Keratinocyte (primary cell): ENCODE results near the gene FNDC1. TPM values are rescaled to one million over a fixed set of nuclear protein-coding genes. Genes with fewer than 3 reads are reported as not detected.

Experiments used
- DNase-seq: peaks from one replicate; pipeline ENCODE4 v3.0.0-alpha.2; 2011; ENCODE audit warnings: low read depth, missing footprints, low spot score
- FAIRE-seq: peaks from 2 replicates; lab custom pipeline; 2011; peaks lifted over from hg19 to GRCh38; lab: Jason Lieb, UNC
- H2AFZ ChIP-seq: 2 replicates; pipeline ENCODE4 v1.6.0; 2012; ENCODE audit warnings: low read length, control low read depth, inconsistent platforms; ENCODE audit not compliant: control insufficient read depth
- H3K27ac ChIP-seq: 2 replicates; pipeline ENCODE4 v1.5.1; 2011; ENCODE audit warnings: low read length; ENCODE audit not compliant: control insufficient read depth, insufficient read depth
- H3K27me3 ChIP-seq: 3 replicates; pipeline ENCODE4 v1.6.0; 2011; ENCODE audit warnings: low read length; ENCODE audit not compliant: control insufficient read depth, insufficient read depth; ENCODE audit errors: extremely low read depth
- H3K36me3 ChIP-seq, 2 experiments: 2 replicates in 1 of 2; 3 replicates in 1 of 2; pipeline ENCODE4 v1.5.1; 2011; ENCODE audit warnings: low read length in 2 of 2, mild to moderate bottlenecking in 1 of 2; ENCODE audit not compliant: control insufficient read depth in 2 of 2, insufficient read depth in 2 of 2; ENCODE audit errors: extremely low read depth in 1 of 2
- H3K4me1 ChIP-seq: 3 replicates; pipeline ENCODE4 v1.5.1; 2011; ENCODE audit warnings: low read length; ENCODE audit not compliant: control insufficient read depth, insufficient read depth; ENCODE audit errors: extremely low read depth
- H3K4me2 ChIP-seq: 3 replicates; pipeline ENCODE4 v1.6.0; 2011; ENCODE audit warnings: low read depth, low read length; ENCODE audit not compliant: control insufficient read depth, insufficient read depth; ENCODE audit errors: extremely low read depth
- H3K4me3 ChIP-seq, 3 experiments: fragments of 200-600 bp in 1 of 3; sonication (generic) in 1 of 3; 2 replicates in 2 of 3; 3 replicates in 1 of 3; pipeline ENCODE4 v1.5.1; 2011 to 2016; ENCODE audit warnings: low read length in 3 of 3, mild to moderate bottlenecking in 3 of 3, control low read depth in 2 of 3, inconsistent platforms in 1 of 3, low read depth in 1 of 3, mixed read lengths in 1 of 3, mixed run types in 1 of 3, moderate library complexity in 1 of 3; ENCODE audit not compliant: control insufficient read depth in 2 of 3, insufficient read depth in 2 of 3; ENCODE audit errors: extremely low read depth in 1 of 3
- H3K79me2 ChIP-seq: 2 replicates; pipeline ENCODE4 v1.6.0; 2012; ENCODE audit warnings: low read length; ENCODE audit not compliant: control insufficient read depth, insufficient read depth
- H3K9ac ChIP-seq: 3 replicates; pipeline ENCODE4 v1.6.0; 2011; ENCODE audit warnings: low read length; ENCODE audit not compliant: control insufficient read depth, insufficient read depth; ENCODE audit errors: extremely low read depth
- H3K9me1 ChIP-seq: 3 replicates; pipeline ENCODE4 v1.6.0; 2011; ENCODE audit warnings: low read length; ENCODE audit not compliant: control insufficient read depth, insufficient read depth; ENCODE audit errors: extremely low read depth
- H3K9me3 ChIP-seq: 2 replicates; pipeline ENCODE4 v1.5.1; 2012; ENCODE audit warnings: low read depth, low read length; ENCODE audit not compliant: control insufficient read depth
- H4K20me1 ChIP-seq: 3 replicates; pipeline ENCODE4 v1.6.0; 2011; ENCODE audit warnings: low read length; ENCODE audit not compliant: control insufficient read depth, insufficient read depth; ENCODE audit errors: extremely low read depth
- EZH2 ChIP-seq: IDR thresholded peaks from one replicate; pipeline ENCODE4 v1.6.1; 2012; ENCODE audit warnings: inconsistent platforms, mild to moderate bottlenecking, low read length, moderate library complexity
- dilution Hi-C: fragments of 300-500 bp; cut with MboI; formaldehyde crosslinking; loops from one replicate; pipeline ENCODE4 v1.7.0; 2020; ENCODE audit warnings: low sequenced_read_pairs; ENCODE audit not compliant: extremely low pct_ligation_motif_present
- polyA plus RNA-seq, 5 experiments: library from polyadenylated mRNA; depleted of rRNA in 3 of 5; stranded (reverse) in 3 of 5; stranded (forward) in 1 of 5; unstranded in 1 of 5; fragments of >200 nt; gene quantifications; 1 replicate in 1 of 5; 2 replicates in 3 of 5; 3 replicates in 1 of 5; pipeline versions ENCODE4 v1.2.1 to v1.2.3, GENCODE V29; 2011 to 2012; ENCODE audit warnings: missing spikeins in 2 of 5, low read depth in 1 of 5, low replicate concordance in 1 of 5
- TF ChIP-seq, protein P1 (sequence below), 3 experiments: IDR thresholded peaks in 1 of 3; conservative IDR thresholded peaks in 1 of 3; optimal IDR thresholded peaks in 1 of 3; 2 replicates in 2 of 3; 3 replicates in 1 of 3; pipeline versions ENCODE3 to v1.5.1; 2011; ENCODE audit warnings: low read length in 3 of 3, mild to moderate bottlenecking in 3 of 3, moderate library complexity in 2 of 3, control low read depth in 1 of 3, inconsistent platforms in 1 of 3; ENCODE audit not compliant: insufficient read depth in 2 of 3; ENCODE audit errors: extremely low read depth in 1 of 3

FNDC1 gene
- polyA plus RNA-seq, 1 donor (not counting 4 experiments of a cell fraction or from before 2014, with no cell fraction given): not detected

DNA sequence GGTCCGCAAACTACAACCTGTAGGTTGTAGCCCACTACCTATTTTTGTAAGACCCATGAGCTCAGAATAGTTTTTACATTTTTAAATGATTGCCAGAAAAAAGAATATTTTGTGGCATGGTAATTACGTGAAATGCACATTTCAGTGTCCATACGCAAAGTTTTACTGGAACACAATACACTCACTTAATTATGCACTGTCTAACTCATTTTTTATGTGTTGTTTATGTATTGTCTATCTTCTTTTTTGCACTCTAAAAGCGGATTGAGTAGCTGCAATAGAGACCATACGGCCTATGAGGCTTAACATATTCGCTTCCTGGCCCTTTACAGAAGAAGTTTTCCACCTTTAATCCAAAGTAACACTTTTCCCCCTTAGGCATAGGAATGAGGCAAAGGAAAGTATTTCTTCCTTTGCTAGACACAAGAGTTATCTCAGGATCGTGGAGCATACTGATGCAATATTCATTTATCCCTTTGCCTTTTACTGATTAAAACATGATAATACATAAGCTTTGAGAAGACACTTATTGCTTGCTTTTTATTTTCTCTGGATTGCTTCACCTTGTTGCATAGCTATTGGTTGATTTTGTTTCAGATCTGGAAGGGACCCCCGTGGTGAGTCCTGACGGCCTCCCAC is 69.8 kb downstream of the FNDC1 start:
- FAIRE-seq (no peak), DNase-seq (no peak)
- Histone ChIP-seq H3K9ac (no peak overlapping the region), H3K27ac (no peak overlapping the region), H3K27me3 (peaks cover 8% of the 10 kb centered on the region), H3K9me1 (no peaks in the 10 kb centered on the region), H3K4me3 (no peak overlapping the region), H3K4me1 (no peaks in the 10 kb centered on the region), H3K36me3 (no peaks in the 10 kb centered on the region), H3K79me2 (no peaks in the 10 kb centered on the region), H3K4me2 (no peak overlapping the region), H4K20me1 (no peaks in the 10 kb centered on the region), H2AFZ (no peak overlapping the region), H3K9me3 (no peaks in the 10 kb centered on the region)
- TF ChIP-seq, protein P1, sequence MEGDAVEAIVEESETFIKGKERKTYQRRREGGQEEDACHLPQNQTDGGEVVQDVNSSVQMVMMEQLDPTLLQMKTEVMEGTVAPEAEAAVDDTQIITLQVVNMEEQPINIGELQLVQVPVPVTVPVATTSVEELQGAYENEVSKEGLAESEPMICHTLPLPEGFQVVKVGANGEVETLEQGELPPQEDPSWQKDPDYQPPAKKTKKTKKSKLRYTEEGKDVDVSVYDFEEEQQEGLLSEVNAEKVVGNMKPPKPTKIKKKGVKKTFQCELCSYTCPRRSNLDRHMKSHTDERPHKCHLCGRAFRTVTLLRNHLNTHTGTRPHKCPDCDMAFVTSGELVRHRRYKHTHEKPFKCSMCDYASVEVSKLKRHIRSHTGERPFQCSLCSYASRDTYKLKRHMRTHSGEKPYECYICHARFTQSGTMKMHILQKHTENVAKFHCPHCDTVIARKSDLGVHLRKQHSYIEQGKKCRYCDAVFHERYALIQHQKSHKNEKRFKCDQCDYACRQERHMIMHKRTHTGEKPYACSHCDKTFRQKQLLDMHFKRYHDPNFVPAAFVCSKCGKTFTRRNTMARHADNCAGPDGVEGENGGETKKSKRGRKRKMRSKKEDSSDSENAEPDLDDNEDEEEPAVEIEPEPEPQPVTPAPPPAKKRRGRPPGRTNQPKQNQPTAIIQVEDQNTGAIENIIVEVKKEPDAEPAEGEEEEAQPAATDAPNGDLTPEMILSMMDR (optimal IDR thresholded peaks at IDR 0.05 in 1 of 3, IDR thresholded peaks at IDR 0.05 in 1 of 3, conservative IDR thresholded peaks at IDR 0.05 in 1 of 3; ENCODE audit: extremely low read depth in 1 of 3, insufficient read depth in 2 of 3, low read length in 3 of 3): no peak
- TF ChIP-seq EZH2: no peak
- dilution Hi-C loops: no loop called here

DNA sequence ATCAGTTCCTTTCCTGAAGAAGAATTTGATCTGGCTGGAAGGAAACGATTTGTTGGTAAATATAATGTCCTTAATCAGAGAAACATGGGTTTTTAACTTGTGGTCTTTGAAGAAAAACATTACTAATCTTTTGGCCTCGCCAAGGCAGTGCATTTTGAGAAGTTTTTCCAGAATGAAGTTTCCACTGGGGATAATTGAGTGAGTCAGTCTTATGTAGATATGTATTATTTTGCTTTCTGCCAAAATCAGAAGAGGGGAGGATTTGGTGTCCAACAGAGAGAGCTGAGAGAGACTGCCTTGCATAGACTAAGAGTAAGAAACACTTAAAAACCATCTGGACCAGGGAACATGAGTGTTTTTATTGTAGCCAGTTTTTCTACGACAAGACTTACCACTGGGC is 79.9 kb downstream of the FNDC1 start:
- Histone ChIP-seq H3K4me1 (peaks cover 7% of the 10 kb centered on the region), H2AFZ (no peak overlapping the region), H3K9me1 (no peaks in the 10 kb centered on the region), H3K9ac (no peak overlapping the region), H3K36me3 (no peaks in the 10 kb centered on the region), H3K9me3 (no peaks in the 10 kb centered on the region), H3K79me2 (no peaks in the 10 kb centered on the region), H3K4me2 (no peak overlapping the region), H3K4me3 (no peak overlapping the region), H4K20me1 (no peaks in the 10 kb centered on the region), H3K27ac (no peak overlapping the region), H3K27me3 (peaks cover 2% of the 10 kb centered on the region)
- DNase-seq (no peak), FAIRE-seq (no peak)
- dilution Hi-C loops: no loop called here
- TF ChIP-seq, protein P1 (optimal IDR thresholded peaks at IDR 0.05 in 1 of 3, IDR thresholded peaks at IDR 0.05 in 1 of 3, conservative IDR thresholded peaks at IDR 0.05 in 1 of 3; ENCODE audit: extremely low read depth in 1 of 3, insufficient read depth in 2 of 3, low read length in 3 of 3): no peak
- no peak for TF ChIP-seq EZH2
